HFFc6 (cell line): ENCODE measurements around the gene SHANK2. TPM values are rescaled to one million over a fixed set of nuclear protein-coding genes. Genes with fewer than 3 reads are reported as not detected.

Experiments used
- DNase-seq: peaks from one replicate; pipeline ENCODE4 v3.0.0-alpha.2; 2018
- H3K27ac Mint-ChIP-seq: 2 replicates; pipeline ENCODE4 v1.8.0; 2020; ENCODE audit warnings: mild to moderate bottlenecking, mixed read lengths
- H3K27me3 Mint-ChIP-seq: 2 replicates; pipeline ENCODE4 v1.8.0; 2021; ENCODE audit warnings: mild to moderate bottlenecking, moderate library complexity, mixed read lengths; ENCODE audit not compliant: insufficient read depth
- H3K36me3 Mint-ChIP-seq: 2 replicates; pipeline ENCODE4 v1.8.0; 2021; ENCODE audit warnings: low read depth, mixed read lengths
- H3K4me1 Mint-ChIP-seq: 2 replicates; pipeline ENCODE4 v1.8.0; 2020; ENCODE audit warnings: low read depth, mixed read lengths
- H3K4me3 Mint-ChIP-seq: 2 replicates; pipeline ENCODE4 v1.8.0; 2020; ENCODE audit warnings: mild to moderate bottlenecking, moderate library complexity, mixed read lengths
- H3K9me3 Mint-ChIP-seq: 2 replicates; pipeline ENCODE4 v1.8.0; 2020; ENCODE audit warnings: mild to moderate bottlenecking, mixed read lengths
- CTCF ChIP-seq: fragments of 200-600 bp; sonication (generic); IDR thresholded peaks from 2 replicates; pipeline ENCODE4 v1.5.0; 2021; ENCODE audit warnings: antibody characterized with exemption, mild to moderate bottlenecking
- total RNA-seq, 6 experiments: library from RNA; stranded (reverse); fragmentation: NEBNext Ultra II Directional; extraction: Animal tissue kit (Norgen Biotek cat#: 25700); gene quantifications; 2 replicates in 1 of 6; 3 replicates in 5 of 6; pipeline ENCODE4 v1.2.3, GENCODE V29; 2021

Gene SHANK2
- total RNA-seq, 6 experiments from 2014 or later, result 0.77 to 2.0 (median 1.0) TPM

DNA sequence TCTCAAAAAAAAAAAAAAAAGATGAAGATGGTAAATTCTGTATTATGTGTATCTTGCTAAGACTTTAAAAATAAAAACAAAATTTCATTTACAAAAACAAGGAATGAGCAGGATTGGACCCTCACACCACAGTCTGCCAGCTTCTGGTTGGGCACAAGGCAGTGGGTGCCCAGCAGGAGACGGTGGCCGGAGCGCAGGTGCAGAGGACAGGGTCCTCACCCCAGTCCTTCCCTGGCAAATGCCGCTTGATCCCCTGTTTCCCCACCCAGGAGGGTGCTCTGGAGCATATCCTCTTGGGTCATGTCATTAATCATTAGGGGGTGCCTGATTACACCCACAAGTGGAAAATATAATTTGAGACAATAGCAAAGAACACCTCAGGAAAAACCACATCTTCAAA is 31.2 kb downstream of the SHANK2 start:
- Mint-ChIP-seq H3K4me3 (no peak overlapping the region), H3K27me3 (peaks cover 9% of the 10 kb centered on the region), H3K9me3 (peaks cover 23% of the 10 kb centered on the region), H3K4me1 (no peaks in the 10 kb centered on the region), H3K36me3 (peaks cover 5% of the 10 kb centered on the region; the same call in 1 of the 2 replicates), H3K27ac (no peak overlapping the region)
- no peak for DNase-seq
- TF ChIP-seq CTCF, result no peak

- Mint-ChIP-seq H3K4me3 (no peak overlapping the region), H3K9me3 (peaks cover 16% of the 10 kb centered on the region; the same call in 1 of the 2 replicates), H3K4me1 (no peaks in the 10 kb centered on the region), H3K36me3 (no peaks in the 10 kb centered on the region), H3K27me3 (peaks cover 12% of the 10 kb centered on the region; the same call in 1 of the 2 replicates), H3K27ac (no peak overlapping the region)
- DNase-seq, result no peak
- TF ChIP-seq CTCF, result no peak
These were observed 33.4 kb downstream of the SHANK2 start for GRCh38 chr11:71218789-71219499.

DNA sequence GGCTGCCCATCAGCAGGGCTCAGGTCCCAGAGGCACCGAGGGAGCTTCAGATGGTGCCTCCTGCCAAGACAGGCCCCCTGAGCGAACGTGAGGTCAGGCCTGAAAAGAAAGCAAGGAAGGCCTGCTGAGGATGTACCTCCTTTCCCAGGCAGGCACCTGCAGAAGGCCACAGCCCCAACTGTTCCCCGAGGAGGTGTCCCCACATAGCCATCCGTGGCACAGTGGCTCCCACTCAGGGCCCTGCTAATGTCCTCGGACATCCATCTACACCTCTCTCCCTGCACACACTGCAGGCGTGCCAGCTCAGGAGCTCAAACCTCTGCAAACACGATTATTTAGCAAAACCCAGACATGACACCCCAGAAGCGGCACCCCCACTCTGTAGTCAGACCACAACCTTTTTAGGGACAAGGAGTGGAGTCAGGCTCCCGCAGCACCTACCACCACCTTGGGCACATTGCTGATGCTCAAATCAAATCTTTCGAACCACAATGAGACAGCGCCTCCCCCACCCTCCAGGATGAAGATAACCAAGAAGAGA is 36.9 kb downstream of the SHANK2 start:
- H3K36me3 Mint-ChIP-seq, result no peaks in the 10 kb centered on the region

DNA sequence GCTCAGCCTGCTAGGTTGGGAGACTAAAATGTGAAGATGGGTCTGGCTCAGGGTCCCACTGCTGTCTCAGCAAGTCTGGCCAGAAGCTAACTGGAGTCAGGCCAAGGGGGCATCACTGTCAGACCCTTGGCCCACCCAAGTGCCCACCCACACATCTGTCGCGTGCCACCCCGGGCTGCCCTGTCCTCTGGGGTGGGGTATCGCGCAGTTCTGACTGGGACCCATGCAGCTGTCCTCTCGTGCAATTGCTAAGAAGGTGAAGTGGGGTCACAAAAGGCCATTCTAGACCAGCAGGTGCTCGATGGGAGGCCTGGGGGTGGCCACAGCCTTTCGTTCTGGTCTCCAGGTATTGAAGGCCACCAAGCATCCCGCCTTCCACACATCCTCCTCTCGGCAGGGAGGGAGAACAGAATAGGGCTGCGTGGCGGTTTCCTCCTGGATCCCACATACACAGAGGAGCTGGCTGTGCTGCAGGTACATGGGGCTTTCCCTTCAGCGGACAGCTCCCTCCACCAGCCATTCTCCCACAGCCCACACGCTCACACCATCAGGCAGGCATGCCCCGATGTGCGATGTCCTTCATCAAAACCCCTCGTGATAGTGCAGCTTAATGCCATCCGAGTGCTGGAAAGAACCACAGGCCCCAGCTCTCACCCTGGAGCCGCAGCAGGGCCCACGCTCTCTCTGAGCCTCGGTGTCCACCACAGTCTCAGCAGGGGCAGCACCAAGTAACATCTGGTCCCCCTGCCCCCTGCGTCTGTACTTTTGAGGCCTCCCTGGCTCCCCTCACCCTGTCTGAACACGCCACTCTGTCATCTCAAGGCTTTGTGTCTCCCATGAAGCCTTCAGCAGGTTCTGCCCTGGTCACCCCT is 37.6 kb downstream of the SHANK2 start:
- no peak for DNase-seq
- Mint-ChIP-seq H3K9me3 (peaks cover 11% of the 10 kb centered on the region; the same call in 1 of the 2 replicates), H3K4me3 (no peak overlapping the region), H3K27ac (no peak overlapping the region), H3K27me3 (peaks cover 15% of the 10 kb centered on the region), H3K4me1 (no peaks in the 10 kb centered on the region), H3K36me3 (no peaks in the 10 kb centered on the region)
- TF ChIP-seq CTCF, result no peak

More for the DNA sequence above, 36.9 kb downstream of the SHANK2 start:
- Mint-ChIP-seq H3K4me1 (no peaks in the 10 kb centered on the region), H3K4me3 (no peak overlapping the region), H3K27me3 (peaks cover 15% of the 10 kb centered on the region), H3K9me3 (peaks cover 13% of the 10 kb centered on the region; the same call in 1 of the 2 replicates), H3K27ac (no peak overlapping the region)
- TF ChIP-seq CTCF, result no peak
- no peak for DNase-seq

- no peak overlapping the region for H3K27ac Mint-ChIP-seq
- TF ChIP-seq CTCF, result no peak
- peaks cover 12% of the 10 kb centered on the region; the same call in 1 of the 2 replicates for H3K9me3 Mint-ChIP-seq
- H3K4me3 Mint-ChIP-seq, result no peak overlapping the region
- H3K36me3 Mint-ChIP-seq, result no peaks in the 10 kb centered on the region
- H3K4me1 Mint-ChIP-seq, result no peaks in the 10 kb centered on the region
- H3K27me3 Mint-ChIP-seq, result peaks cover 15% of the 10 kb centered on the region
- no peak for DNase-seq
These were observed 38.5 kb downstream of the SHANK2 start for GRCh38 chr11:71213696-71214552.
